DOHH2 (cell line): Measurements from ENCODE around the gene TCP11L1.

Experiments
- EZH2phosphoT487 ChIP-seq: fragments of 200-600 bp; sonication (generic); IDR thresholded peaks from 2 replicates; pipeline ENCODE4 v1.6.1; 2017; ENCODE audit warnings: borderline replicate concordance, mild to moderate bottlenecking, antibody characterized with exemption, low read length, moderate library complexity, mixed read lengths
- TF ChIP-seq, protein P1 (sequence below): fragments of 200-600 bp; sonication (generic); IDR thresholded peaks from one replicate; pipeline ENCODE4 v1.5.1; 2014; ENCODE audit warnings: antibody characterized with exemption, mild to moderate bottlenecking, low read depth, low read length; ENCODE audit not compliant: poor library complexity, severe bottlenecking

DNA sequence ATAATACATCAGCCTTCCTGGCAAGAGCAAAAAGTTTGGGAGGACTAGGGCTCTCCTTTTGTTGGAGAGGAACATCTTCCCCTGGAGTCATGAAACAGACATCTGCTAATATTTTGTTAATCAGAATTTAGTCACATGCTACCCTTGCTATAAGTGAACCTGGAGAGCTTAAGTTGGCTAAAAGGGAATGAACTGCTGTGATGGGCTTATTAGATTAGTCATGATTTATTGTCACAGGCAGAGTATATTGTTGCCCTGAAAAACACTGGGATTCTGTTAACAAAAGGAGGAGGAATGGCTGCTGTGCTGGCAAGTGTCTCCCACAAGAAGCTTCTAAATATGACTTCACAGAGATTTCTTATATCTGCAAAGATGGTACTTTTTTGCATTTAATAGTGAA lies 16.0 kb downstream of the TCP11L1 start:
- TF ChIP-seq, protein P1, sequence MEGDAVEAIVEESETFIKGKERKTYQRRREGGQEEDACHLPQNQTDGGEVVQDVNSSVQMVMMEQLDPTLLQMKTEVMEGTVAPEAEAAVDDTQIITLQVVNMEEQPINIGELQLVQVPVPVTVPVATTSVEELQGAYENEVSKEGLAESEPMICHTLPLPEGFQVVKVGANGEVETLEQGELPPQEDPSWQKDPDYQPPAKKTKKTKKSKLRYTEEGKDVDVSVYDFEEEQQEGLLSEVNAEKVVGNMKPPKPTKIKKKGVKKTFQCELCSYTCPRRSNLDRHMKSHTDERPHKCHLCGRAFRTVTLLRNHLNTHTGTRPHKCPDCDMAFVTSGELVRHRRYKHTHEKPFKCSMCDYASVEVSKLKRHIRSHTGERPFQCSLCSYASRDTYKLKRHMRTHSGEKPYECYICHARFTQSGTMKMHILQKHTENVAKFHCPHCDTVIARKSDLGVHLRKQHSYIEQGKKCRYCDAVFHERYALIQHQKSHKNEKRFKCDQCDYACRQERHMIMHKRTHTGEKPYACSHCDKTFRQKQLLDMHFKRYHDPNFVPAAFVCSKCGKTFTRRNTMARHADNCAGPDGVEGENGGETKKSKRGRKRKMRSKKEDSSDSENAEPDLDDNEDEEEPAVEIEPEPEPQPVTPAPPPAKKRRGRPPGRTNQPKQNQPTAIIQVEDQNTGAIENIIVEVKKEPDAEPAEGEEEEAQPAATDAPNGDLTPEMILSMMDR, result no peak
- no peak for TF ChIP-seq EZH2phosphoT487
